ENCODE measurements around the gene UACA. TPM values are rescaled to one million over a fixed set of nuclear protein-coding genes. Genes with fewer than 3 reads are reported as not detected.

Gene UACA
- total and polyA plus RNA-seq, 2 experiments from 2014 or later, result 21.5 to 35.8 TPM

- TF ChIP-seq ZNF331 (CRISPR knock-in tag; IDR thresholded peaks at IDR 0.05; ENCODE audit: low read depth), result no peak
Measured at GRCh38 chr15:70613271-70613670, 150.1 kb downstream of the UACA start (continued).

DNA sequence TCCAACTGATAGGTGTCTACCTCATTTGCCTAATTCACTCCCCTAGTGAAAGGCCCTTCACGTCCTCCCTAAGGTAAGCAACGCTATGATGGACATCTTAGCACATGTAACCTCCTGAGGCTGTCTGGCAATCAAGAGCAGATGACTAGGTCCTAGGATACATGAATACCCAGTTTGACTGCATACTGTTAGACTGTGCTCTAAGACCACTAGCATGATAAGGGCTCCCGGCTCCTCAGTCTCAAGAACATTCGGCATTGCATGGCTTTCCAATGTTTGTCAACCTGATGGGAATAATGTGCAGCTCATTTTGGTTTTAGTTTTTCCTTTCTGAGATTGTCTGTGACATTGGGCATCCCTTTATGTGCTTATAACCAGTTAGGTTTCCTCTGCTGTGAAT lies 152.1 kb downstream of the UACA start:
- H4K20me1 ChIP-seq (replicated peaks; ENCODE audit: insufficient read depth), result no peaks in the 10 kb centered on the region
- no peak overlapping the region for H2AFZ ChIP-seq
- peaks cover 5% of the 10 kb centered on the region; the same call in 1 of the 2 replicates for H3K9me2 ChIP-seq (ENCODE audit: insufficient read depth)
- H3K27ac ChIP-seq (ENCODE audit: low read depth), result no peak overlapping the region
- no peak for DNase-seq (ENCODE audit: low spot score)
- H3K27me3 ChIP-seq (ENCODE audit: insufficient read depth), result no peaks in the 10 kb centered on the region
- Mint-ChIP-seq H3K4me3 (no peak overlapping the region), H3K27me3 (ENCODE audit: insufficient read depth, low read depth, poor library complexity) (peaks cover 3% of the 10 kb centered on the region), H3K36me3 (ENCODE audit: low read depth) (no peaks in the 10 kb centered on the region), H3K27ac (no peak overlapping the region), H3K9me3 (no peaks in the 10 kb centered on the region), H3K4me1 (peaks cover 18% of the 10 kb centered on the region)
- no peak for TF ChIP-seq EZH2phosphoT487 (IDR thresholded peaks at IDR 0.05; ENCODE audit: unreplicated experiment)
- TF ChIP-seq JUNB (IDR thresholded peaks at IDR 0.05; ENCODE audit: unreplicated experiment), result no peak
- TF ChIP-seq, protein P1, sequence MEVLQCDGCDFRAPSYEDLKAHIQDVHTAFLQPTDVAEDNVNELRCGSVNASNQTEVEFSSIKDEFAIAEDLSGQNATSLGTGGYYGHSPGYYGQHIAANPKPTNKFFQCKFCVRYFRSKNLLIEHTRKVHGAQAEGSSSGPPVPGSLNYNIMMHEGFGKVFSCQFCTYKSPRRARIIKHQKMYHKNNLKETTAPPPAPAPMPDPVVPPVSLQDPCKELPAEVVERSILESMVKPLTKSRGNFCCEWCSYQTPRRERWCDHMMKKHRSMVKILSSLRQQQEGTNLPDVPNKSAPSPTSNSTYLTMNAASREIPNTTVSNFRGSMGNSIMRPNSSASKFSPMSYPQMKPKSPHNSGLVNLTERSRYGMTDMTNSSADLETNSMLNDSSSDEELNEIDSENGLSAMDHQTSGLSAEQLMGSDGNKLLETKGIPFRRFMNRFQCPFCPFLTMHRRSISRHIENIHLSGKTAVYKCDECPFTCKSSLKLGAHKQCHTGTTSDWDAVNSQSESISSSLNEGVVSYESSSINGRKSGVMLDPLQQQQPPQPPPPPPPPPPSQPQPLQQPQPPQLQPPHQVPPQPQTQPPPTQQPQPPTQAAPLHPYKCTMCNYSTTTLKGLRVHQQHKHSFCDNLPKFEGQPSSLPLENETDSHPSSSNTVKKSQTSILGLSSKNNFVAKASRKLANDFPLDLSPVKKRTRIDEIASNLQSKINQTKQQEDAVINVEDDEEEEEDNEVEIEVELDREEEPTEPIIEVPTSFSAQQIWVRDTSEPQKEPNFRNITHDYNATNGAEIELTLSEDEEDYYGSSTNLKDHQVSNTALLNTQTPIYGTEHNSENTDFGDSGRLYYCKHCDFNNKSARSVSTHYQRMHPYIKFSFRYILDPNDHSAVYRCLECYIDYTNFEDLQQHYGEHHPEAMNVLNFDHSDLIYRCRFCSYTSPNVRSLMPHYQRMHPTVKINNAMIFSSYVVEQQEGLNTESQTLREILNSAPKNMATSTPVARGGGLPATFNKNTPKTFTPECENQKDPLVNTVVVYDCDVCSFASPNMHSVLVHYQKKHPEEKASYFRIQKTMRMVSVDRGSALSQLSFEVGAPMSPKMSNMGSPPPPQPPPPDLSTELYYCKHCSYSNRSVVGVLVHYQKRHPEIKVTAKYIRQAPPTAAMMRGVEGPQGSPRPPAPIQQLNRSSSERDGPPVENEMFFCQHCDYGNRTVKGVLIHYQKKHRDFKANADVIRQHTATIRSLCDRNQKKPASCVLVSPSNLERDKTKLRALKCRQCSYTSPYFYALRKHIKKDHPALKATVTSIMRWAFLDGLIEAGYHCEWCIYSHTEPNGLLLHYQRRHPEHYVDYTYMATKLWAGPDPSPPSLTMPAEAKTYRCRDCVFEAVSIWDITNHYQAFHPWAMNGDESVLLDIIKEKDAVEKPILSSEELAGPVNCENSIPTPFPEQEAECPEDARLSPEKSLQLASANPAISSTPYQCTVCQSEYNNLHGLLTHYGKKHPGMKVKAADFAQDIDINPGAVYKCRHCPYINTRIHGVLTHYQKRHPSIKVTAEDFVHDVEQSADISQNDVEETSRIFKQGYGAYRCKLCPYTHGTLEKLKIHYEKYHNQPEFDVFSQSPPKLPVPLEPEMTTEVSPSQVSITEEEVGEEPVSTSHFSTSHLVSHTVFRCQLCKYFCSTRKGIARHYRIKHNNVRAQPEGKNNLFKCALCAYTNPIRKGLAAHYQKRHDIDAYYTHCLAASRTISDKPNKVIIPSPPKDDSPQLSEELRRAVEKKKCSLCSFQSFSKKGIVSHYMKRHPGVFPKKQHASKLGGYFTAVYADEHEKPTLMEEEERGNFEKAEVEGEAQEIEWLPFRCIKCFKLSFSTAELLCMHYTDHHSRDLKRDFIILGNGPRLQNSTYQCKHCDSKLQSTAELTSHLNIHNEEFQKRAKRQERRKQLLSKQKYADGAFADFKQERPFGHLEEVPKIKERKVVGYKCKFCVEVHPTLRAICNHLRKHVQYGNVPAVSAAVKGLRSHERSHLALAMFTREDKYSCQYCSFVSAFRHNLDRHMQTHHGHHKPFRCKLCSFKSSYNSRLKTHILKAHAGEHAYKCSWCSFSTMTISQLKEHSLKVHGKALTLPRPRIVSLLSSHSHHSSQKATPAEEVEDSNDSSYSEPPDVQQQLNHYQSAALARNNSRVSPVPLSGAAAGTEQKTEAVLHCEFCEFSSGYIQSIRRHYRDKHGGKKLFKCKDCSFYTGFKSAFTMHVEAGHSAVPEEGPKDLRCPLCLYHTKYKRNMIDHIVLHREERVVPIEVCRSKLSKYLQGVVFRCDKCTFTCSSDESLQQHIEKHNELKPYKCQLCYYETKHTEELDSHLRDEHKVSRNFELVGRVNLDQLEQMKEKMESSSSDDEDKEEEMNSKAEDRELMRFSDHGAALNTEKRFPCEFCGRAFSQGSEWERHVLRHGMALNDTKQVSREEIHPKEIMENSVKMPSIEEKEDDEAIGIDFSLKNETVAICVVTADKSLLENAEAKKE (CRISPR knock-in tag; IDR thresholded peaks at IDR 0.05), result no peak
- TF ChIP-seq POLR2AphosphoS5 (IDR thresholded peaks at IDR 0.05; ENCODE audit: low read depth), result no peak
- TF ChIP-seq EZH2 (IDR thresholded peaks at IDR 0.05; ENCODE audit: low read depth, unreplicated experiment), result no peak
- no peak for TF ChIP-seq CTCF (conservative IDR thresholded peaks at IDR 0.05; ENCODE audit: low read depth in 2 of 2)
- TF ChIP-seq NANOG (IDR thresholded peaks at IDR 0.05; ENCODE audit: borderline replicate concordance), result no peak
- no peak for TF ChIP-seq ZNF331 (CRISPR knock-in tag; IDR thresholded peaks at IDR 0.05; ENCODE audit: low read depth)
- TF ChIP-seq CREB1 (CRISPR knock-in tag; IDR thresholded peaks at IDR 0.05; ENCODE audit: low read depth), result no peak
- no peak for TF ChIP-seq ZNF114 (CRISPR knock-in tag; IDR thresholded peaks at IDR 0.05)
- no peak for TF ChIP-seq REST (IDR thresholded peaks at IDR 0.05; ENCODE audit: unreplicated experiment)
- TF ChIP-seq STAT1 (IDR thresholded peaks at IDR 0.05; ENCODE audit: unreplicated experiment), result no peak
- TF ChIP-seq, protein P2, sequence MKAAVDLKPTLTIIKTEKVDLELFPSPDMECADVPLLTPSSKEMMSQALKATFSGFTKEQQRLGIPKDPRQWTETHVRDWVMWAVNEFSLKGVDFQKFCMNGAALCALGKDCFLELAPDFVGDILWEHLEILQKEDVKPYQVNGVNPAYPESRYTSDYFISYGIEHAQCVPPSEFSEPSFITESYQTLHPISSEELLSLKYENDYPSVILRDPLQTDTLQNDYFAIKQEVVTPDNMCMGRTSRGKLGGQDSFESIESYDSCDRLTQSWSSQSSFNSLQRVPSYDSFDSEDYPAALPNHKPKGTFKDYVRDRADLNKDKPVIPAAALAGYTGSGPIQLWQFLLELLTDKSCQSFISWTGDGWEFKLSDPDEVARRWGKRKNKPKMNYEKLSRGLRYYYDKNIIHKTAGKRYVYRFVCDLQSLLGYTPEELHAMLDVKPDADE (IDR thresholded peaks at IDR 0.05), result no peak
- H3K4me3 ChIP-seq, result no peak overlapping the region
- no peaks in the 10 kb centered on the region for H3F3A ChIP-seq (replicated peaks; ENCODE audit: low read depth)
- no peak for ATAC-seq
- H3K4me2 ChIP-seq, result no peak overlapping the region
- no peaks in the 10 kb centered on the region for H3K79me2 ChIP-seq (replicated peaks; ENCODE audit: insufficient read depth)
- H3K4me1 ChIP-seq (ENCODE audit: insufficient read depth), result peaks cover 16% of the 10 kb centered on the region; the same call in 1 of the 2 replicates
- no peaks in the 10 kb centered on the region for H3K36me3 ChIP-seq (ENCODE audit: insufficient read depth)

Measured in GM23338 (cell line).